A549 (cell line): Measurements from ENCODE around the gene VNN1.

Source experiments
- EP300 ChIP-seq, 2 experiments: fragments of >200 bp; sonication (Bioruptor Twin); formaldehyde crosslinking; IDR thresholded peaks; 2 replicates in 1 of 2; 3 replicates in 1 of 2; pipeline ENCODE4 v1.6.1; 2016 to 2017
- HOXA7 ChIP-seq: fragments of 250-450 bp; sonication (Bioruptor Pico); IDR thresholded peaks from 2 replicates; pipeline ENCODE4 v1.5.0; 2020; ENCODE audit warnings: mild to moderate bottlenecking, moderate library complexity
- HOXB5 ChIP-seq: fragments of 250-450 bp; sonication (Bioruptor Pico); IDR thresholded peaks from 2 replicates; pipeline ENCODE4 v1.5.0; 2020; ENCODE audit warnings: mild to moderate bottlenecking, moderate library complexity
- PHF8 ChIP-seq: fragments of 200-600 bp; sonication (generic); IDR thresholded peaks from 2 replicates; pipeline ENCODE4 v1.6.1; 2016; ENCODE audit warnings: low read depth, mild to moderate bottlenecking, antibody characterized with exemption, moderate library complexity, borderline replicate concordance
- POLR2A ChIP-seq: IDR thresholded peaks from 2 replicates; pipeline ENCODE4 v1.6.1; 2012; ENCODE audit warnings: mild to moderate bottlenecking, low read length
- SMC3 ChIP-seq: fragments of >200 bp; sonication (Bioruptor Twin); formaldehyde crosslinking; IDR thresholded peaks from 3 replicates; pipeline ENCODE4 v1.6.1; 2018; ENCODE audit warnings: inconsistent platforms
- ZC3H11A ChIP-seq: fragments of 450-650 bp; IDR thresholded peaks from 2 replicates; pipeline ENCODE4 v1.6.1; 2014; ENCODE audit warnings: antibody characterized with exemption, mild to moderate bottlenecking
- TF ChIP-seq, protein P1 (sequence below): fragments of >200 bp; sonication (Bioruptor Twin); formaldehyde crosslinking; IDR thresholded peaks from 3 replicates; pipeline ENCODE4 v1.5.1; 2016
- TF ChIP-seq, protein P2 (sequence below): fragments of 200-600 bp; sonication (generic); IDR thresholded peaks from 2 replicates; pipeline ENCODE4 v1.6.1; 2016; ENCODE audit warnings: antibody characterized with exemption, mild to moderate bottlenecking, moderate library complexity

DNA sequence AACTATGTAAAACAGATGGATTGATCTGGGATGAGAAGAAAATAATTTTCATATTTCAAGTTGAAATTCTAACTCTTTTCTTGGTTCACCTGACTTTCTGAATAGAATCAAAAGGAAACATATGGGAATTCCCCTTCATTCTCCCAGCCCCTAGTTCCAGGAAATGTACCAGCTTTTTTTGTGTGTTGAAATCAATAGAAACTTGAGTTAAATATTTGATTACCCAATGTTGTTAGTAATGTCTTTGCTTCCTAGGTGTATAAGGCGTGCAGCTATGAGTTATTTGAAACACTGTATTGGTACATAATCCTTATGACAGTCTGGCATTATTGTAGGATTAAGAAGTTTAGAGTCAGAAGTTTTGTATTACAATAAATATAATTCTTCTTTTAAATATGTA lies 22.4 kb upstream of the VNN1 start:
- TF ChIP-seq POLR2A: no peak
- no peak for TF ChIP-seq EP300 (IDR thresholded peaks at IDR 0.05)
- TF ChIP-seq, protein P1, sequence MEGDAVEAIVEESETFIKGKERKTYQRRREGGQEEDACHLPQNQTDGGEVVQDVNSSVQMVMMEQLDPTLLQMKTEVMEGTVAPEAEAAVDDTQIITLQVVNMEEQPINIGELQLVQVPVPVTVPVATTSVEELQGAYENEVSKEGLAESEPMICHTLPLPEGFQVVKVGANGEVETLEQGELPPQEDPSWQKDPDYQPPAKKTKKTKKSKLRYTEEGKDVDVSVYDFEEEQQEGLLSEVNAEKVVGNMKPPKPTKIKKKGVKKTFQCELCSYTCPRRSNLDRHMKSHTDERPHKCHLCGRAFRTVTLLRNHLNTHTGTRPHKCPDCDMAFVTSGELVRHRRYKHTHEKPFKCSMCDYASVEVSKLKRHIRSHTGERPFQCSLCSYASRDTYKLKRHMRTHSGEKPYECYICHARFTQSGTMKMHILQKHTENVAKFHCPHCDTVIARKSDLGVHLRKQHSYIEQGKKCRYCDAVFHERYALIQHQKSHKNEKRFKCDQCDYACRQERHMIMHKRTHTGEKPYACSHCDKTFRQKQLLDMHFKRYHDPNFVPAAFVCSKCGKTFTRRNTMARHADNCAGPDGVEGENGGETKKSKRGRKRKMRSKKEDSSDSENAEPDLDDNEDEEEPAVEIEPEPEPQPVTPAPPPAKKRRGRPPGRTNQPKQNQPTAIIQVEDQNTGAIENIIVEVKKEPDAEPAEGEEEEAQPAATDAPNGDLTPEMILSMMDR: no peak
- TF ChIP-seq, protein P2, sequence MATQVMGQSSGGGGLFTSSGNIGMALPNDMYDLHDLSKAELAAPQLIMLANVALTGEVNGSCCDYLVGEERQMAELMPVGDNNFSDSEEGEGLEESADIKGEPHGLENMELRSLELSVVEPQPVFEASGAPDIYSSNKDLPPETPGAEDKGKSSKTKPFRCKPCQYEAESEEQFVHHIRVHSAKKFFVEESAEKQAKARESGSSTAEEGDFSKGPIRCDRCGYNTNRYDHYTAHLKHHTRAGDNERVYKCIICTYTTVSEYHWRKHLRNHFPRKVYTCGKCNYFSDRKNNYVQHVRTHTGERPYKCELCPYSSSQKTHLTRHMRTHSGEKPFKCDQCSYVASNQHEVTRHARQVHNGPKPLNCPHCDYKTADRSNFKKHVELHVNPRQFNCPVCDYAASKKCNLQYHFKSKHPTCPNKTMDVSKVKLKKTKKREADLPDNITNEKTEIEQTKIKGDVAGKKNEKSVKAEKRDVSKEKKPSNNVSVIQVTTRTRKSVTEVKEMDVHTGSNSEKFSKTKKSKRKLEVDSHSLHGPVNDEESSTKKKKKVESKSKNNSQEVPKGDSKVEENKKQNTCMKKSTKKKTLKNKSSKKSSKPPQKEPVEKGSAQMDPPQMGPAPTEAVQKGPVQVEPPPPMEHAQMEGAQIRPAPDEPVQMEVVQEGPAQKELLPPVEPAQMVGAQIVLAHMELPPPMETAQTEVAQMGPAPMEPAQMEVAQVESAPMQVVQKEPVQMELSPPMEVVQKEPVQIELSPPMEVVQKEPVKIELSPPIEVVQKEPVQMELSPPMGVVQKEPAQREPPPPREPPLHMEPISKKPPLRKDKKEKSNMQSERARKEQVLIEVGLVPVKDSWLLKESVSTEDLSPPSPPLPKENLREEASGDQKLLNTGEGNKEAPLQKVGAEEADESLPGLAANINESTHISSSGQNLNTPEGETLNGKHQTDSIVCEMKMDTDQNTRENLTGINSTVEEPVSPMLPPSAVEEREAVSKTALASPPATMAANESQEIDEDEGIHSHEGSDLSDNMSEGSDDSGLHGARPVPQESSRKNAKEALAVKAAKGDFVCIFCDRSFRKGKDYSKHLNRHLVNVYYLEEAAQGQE: no peak
- no peak for TF ChIP-seq HOXB5
- TF ChIP-seq ZC3H11A: no peak
- TF ChIP-seq SMC3: no peak
- TF ChIP-seq HOXA7: no peak
- TF ChIP-seq PHF8: no peak
